Choroid plexus epithelial cell (primary cell): ENCODE data around the gene CDH4.

ENCODE experiments used
- DNase-seq: peaks from one replicate; pipeline ENCODE4 v3.0.0-alpha.2; 2010; ENCODE audit warnings: low read depth
- H3K4me3 ChIP-seq: 2 replicates; pipeline ENCODE4 v1.5.1; 2011; ENCODE audit warnings: low read depth, mild to moderate bottlenecking, control low read depth, low read length, moderate library complexity
- TF ChIP-seq, protein P1 (sequence below): conservative IDR thresholded peaks from 2 replicates; pipeline ENCODE4 v1.5.1; 2011; ENCODE audit warnings: low read depth, mild to moderate bottlenecking, control low read depth, inconsistent platforms, low read length, moderate library complexity

CDH4 gene

DNA sequence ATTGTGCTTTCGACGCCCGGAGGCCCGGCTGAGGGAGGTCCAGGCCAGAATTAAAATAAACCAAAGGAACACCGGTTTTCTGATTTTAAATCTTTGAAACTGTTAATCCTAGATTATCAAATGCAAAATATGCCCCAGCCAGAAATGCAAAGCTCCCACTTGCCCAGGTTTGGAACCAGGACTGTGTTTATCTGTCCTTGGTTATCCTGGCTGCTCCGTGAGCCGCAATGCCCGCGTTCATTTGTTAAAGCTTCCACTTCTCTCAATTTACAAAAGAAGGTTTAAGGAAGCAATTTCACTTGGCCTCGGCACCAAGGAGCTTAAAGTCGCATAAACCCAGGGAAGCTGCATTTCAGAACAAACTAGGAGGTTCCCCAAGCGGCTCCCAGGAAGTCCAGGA, 563.6 kb downstream of the CDH4 start:
- TF ChIP-seq, protein P1, sequence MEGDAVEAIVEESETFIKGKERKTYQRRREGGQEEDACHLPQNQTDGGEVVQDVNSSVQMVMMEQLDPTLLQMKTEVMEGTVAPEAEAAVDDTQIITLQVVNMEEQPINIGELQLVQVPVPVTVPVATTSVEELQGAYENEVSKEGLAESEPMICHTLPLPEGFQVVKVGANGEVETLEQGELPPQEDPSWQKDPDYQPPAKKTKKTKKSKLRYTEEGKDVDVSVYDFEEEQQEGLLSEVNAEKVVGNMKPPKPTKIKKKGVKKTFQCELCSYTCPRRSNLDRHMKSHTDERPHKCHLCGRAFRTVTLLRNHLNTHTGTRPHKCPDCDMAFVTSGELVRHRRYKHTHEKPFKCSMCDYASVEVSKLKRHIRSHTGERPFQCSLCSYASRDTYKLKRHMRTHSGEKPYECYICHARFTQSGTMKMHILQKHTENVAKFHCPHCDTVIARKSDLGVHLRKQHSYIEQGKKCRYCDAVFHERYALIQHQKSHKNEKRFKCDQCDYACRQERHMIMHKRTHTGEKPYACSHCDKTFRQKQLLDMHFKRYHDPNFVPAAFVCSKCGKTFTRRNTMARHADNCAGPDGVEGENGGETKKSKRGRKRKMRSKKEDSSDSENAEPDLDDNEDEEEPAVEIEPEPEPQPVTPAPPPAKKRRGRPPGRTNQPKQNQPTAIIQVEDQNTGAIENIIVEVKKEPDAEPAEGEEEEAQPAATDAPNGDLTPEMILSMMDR: no peak
- no peak for DNase-seq
- H3K4me3 ChIP-seq: no peak overlapping the region

DNA sequence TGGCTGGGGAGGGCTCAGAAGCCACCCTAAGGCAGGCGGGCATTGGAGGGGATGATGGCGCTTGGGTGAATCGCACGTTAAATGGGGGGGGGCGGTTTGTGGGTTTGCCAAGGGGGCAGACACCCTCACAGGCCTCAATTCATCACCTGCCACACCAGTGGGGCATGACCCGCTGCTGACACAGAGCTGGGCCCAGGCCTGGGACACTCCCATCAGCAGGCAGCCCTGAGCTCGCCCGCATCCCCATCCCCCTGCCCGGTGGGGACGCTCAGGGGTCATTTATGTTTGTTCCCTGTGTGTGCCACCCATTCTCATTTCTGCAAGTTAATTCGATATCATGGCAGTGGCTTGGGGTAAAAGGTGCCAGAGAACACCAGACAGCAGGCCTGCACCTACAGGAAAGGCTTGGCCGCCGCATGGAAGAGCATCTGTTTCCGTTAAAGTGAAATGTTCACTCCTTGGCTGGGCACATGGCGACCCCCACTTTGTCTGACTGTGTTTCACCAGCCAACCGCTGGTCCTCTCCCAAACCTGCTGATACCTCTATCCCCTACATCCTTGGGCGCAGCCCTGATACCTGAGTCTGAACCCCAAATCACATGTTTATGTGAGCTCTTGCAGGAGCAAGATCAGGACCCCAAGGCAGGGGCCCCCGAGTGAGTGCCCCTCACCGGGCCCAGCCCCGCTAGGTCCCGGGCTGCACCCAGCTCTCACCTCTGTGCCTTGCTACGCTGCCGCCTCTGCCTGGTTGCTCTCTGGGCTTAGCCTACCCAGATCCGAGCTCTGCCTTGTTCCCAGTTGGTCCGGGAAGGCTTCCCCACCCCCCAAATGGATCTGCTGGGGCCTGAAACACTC, 564.8 kb downstream of the CDH4 start:
- TF ChIP-seq, protein P1: no peak
- H3K4me3 ChIP-seq: no peak overlapping the region
- DNase-seq: no peak

DNA sequence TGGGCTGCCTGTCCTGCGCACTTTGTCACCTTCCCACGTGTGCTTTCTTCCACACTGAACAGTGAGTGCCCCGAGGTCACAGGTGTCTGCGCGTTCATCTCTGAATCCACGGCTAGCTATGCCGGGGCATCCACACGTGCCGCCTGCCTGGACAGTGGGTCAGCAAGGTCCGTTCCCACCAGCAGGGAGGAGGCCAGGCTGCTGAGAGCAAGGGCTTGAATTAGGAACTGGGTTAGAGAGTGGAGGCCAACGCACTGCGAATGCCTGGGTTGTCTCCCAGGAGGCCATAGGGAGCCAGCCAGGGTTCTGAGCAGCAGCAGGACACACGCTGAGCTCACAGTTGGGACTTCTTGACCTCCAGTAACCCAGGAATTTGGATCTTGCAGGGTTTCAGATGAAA, 565.5 kb downstream of the CDH4 start:
- TF ChIP-seq, protein P1: no peak
- H3K4me3 ChIP-seq: no peak overlapping the region
- no peak for DNase-seq

DNA sequence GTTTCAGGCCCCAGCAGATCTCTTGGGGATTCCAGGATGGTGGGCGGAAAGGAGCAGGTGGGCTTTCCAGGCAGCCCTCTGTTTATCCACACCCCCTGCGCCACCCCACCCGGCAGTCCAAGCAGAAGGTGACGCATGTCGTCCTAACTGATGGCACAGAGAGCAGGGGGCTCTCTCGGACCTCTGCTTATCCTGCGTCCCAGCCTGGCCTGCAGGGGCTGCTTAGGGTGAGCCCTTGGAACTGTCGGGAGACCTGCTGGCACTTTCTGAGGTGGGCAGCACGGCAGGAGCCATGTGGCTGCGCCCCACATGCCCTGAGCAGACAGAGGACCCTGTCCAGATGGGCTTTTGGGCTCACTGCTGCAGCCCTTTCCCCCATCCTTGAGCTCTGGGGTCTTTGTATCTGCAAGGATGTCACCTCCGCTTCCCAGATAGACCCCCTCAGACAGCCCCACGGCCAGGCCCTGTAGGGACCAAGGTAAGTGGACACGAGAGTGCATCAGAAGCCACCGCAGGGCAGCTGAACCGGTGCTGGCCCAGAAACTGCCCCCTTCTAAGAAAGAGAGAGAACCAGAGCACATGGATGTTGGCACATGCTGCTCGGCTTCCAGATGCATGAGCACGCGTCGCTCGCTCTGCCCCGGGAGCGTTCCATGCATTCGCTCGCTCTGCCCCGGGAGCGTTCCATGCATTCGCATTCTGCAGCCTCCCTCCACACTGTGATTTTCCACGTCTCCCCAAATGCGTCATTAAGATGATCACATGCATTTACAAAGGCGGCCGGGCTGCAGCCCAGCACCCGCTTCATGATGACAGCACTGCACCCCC, 566.9 kb downstream of the CDH4 start:
- TF ChIP-seq, protein P1: no peak

DNA sequence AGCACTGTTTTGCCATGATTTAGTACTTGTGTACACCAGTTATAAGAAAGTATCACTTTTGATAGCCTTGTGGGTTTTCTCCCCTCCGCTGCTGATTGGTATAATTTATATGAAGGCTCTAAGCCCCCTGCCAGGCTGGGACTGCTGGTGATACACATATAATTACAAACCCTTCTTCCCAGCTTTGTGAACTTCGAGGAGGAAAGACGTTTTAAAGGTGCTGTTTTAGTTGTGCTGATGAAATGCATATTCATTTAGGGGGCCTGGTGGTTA, 567.4 kb downstream of the CDH4 start:
- H3K4me3 ChIP-seq: no peak overlapping the region
- TF ChIP-seq, protein P1: no peak
- no peak for DNase-seq

More for the DNA sequence above, 566.9 kb downstream of the CDH4 start:
- H3K4me3 ChIP-seq: no peak overlapping the region
- no peak for DNase-seq

DNA sequence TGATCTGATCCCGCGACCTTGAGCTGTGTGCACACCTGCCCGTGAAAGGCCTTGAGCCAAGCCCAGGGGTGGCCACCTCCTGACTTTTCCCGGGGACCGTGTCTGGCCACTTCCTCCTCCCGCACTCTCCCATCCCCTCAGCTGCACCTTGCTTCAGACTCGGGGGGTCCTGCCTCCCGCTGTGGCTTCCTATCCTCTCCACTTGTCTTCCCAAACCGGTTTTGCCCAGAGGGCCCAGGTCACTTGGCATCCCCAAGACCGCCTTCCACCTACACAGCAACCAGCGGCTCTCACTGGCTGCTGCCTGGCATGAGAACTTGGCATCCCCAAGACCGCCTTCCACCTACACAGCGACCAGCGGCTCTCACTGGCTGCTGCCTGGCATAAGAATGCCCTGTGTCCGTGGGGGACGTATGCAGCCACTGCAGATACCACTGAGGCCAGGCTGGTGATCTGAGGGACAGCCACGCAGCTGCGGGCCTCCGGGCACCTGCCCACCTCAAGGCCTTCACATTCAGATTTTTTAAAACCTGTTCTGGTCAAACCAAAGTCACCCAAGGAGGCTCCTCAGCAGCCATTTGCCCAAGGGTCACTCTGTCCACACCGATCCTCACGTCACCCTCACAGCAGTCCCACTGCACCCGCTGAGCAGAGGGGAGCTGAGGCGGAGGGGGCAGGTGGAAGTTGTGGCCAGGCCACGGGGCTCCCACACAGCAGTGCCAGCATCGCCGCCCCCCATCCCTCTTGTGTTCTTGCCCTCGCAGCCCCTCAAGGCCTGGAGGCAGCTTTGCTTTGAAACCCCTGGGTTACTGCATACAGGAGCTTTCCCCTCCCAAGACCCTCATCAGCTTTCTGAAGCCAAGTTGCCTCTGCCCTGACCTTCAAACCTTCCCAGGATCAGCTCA, 568.1 kb downstream of the CDH4 start:
- no peak overlapping the region for H3K4me3 ChIP-seq
- DNase-seq: no peak
- TF ChIP-seq, protein P1: no peak
